SK-N-MC (cell line): ENCODE results near the gene JPH2.

Experiments used
- DNase-seq: peaks from one replicate; pipeline ENCODE4 v3.0.0-alpha.2; 2011; ENCODE audit warnings: low read depth, low spot score
- H3K27ac ChIP-seq: fragments of 200-600 bp; sonication (generic); 2 replicates; pipeline ENCODE4 v1.5.1; 2016; ENCODE audit warnings: mixed run types
- H3K36me3 ChIP-seq: fragments of 200-600 bp; sonication (generic); 2 replicates; pipeline ENCODE4 v1.6.1; 2017; ENCODE audit warnings: antibody characterized with exemption, low read length, mixed read lengths; ENCODE audit not compliant: insufficient read depth
- H3K4me3 ChIP-seq: fragments of 200-600 bp; sonication (generic); 2 replicates; pipeline ENCODE4 v1.5.1; 2016
- H3K9ac ChIP-seq: fragments of 200-600 bp; sonication (generic); 2 replicates; pipeline ENCODE4 v1.8.0; 2017; ENCODE audit warnings: mixed run types, mixed read lengths; ENCODE audit not compliant: insufficient read length
- H3K9me3 ChIP-seq: fragments of 200-600 bp; sonication (generic); 2 replicates; pipeline ENCODE4 v1.6.1; 2017; ENCODE audit warnings: low read depth, mild to moderate bottlenecking, antibody characterized with exemption, low read length, moderate library complexity, mixed read lengths
- EZH2 ChIP-seq: fragments of 200-600 bp; sonication (generic); IDR thresholded peaks from one replicate; pipeline ENCODE4 v1.6.1; 2017; ENCODE audit warnings: antibody characterized with exemption
- FOXP2 ChIP-seq: optimal IDR thresholded peaks from 2 replicates; pipeline ENCODE3; 2011; ENCODE audit warnings: mild to moderate bottlenecking, moderate library complexity; ENCODE audit not compliant: insufficient read depth; ENCODE audit errors: extremely low read length, control extremely low read depth
- POLR2AphosphoS5 ChIP-seq: IDR thresholded peaks from 2 replicates; pipeline ENCODE4 v1.6.1; 2012; ENCODE audit warnings: mild to moderate bottlenecking, low read depth, low read length, borderline replicate concordance

The JPH2 gene

GRCh38 chr20:44166008-44166407, 21.0 kb downstream of the JPH2 start:
- no peak overlapping the region for H3K27ac ChIP-seq
- DNase-seq: no peak
- peak overlapping the region; percentile 33 for H3K4me3 ChIP-seq
- no peaks in the 10 kb centered on the region for H3K36me3 ChIP-seq
- TF ChIP-seq POLR2AphosphoS5: no peak
- TF ChIP-seq EZH2: no peak
- no peak for TF ChIP-seq FOXP2
- H3K9ac ChIP-seq: no peak overlapping the region
- no peaks in the 10 kb centered on the region for H3K9me3 ChIP-seq

DNA sequence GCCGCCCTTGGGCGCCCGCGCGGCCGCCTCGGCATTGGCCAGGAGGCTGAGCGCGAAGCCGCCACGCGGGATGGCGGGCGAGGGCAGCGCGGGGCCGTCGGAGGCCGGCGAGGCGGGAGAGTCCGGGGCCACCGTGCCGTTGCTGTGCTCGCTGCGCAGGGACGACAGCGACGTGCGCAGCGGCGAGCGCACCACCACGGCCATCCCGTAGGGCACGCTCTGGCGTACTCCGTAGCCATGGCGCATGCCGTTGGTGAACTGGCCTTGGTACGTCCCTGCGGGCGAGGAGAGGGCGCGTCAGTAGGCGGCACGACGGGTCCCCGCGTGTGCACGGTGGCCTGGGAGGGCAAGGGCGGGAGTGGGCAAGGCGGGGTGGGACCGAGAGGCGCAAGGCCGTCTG, 26.9 kb downstream of the JPH2 start:
- TF ChIP-seq FOXP2: no peak
- no peak for TF ChIP-seq EZH2
- TF ChIP-seq POLR2AphosphoS5: no peak
- Histone ChIP-seq H3K4me3 (no peak overlapping the region), H3K36me3 (no peaks in the 10 kb centered on the region), H3K9me3 (no peaks in the 10 kb centered on the region), H3K9ac (no peak overlapping the region), H3K27ac (no peak overlapping the region)
- no peak for DNase-seq

GRCh38 chr20:44159711-44160110, 27.3 kb downstream of the JPH2 start:
- TF ChIP-seq POLR2AphosphoS5 (no peak), EZH2 (no peak), FOXP2 (no peak)
- Histone ChIP-seq H3K4me3 (no peak overlapping the region), H3K27ac (no peak overlapping the region), H3K36me3 (no peaks in the 10 kb centered on the region), H3K9me3 (no peaks in the 10 kb centered on the region), H3K9ac (no peak overlapping the region)
- no peak for DNase-seq

DNA sequence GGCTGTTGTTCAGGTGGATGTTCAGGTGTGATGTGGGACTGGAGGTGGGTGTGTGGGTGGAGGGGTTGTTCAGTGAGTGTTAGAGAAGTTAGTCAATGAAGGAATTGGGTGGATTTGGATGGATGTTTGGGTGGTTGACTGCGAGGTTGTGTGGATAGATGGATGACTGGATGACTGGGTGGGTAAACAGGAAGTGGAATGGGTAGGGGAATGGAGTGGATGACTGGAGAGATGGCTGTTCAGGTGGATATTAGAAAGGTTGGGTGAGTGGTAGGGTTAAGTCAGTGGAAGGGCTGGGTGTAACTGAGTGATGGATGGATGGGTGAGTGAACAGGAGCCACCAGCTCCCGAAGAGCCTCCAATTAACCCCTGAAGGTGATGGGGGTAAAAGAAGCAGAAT, 27.9 kb downstream of the JPH2 start:
- H3K27ac ChIP-seq: no peak overlapping the region
- no peak overlapping the region for H3K9ac ChIP-seq
- H3K4me3 ChIP-seq: no peak overlapping the region
- DNase-seq: no peak
- no peaks in the 10 kb centered on the region for H3K9me3 ChIP-seq
- TF ChIP-seq EZH2 (no peak), POLR2AphosphoS5 (no peak), FOXP2 (no peak)
- H3K36me3 ChIP-seq: no peaks in the 10 kb centered on the region

DNA sequence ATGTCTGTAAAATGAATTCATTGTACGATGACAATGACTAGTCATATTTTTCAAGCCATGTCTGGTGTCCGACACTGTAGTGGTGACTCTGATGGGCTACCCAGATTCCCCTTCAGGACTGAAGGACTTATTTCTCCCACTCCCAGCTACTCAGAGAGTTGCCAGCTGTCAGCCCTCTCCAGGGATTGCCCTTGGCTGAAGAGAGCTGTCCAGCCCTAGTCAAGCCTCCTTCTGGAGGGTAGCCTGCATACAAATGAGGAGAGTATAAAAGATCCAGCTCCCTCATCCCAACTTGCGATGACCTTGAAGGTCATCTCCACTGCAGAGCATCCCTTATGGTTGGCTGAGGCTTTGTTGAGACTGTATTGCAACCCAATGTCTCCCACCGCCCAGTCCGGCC, 29.9 kb downstream of the JPH2 start:
- no peak for DNase-seq
- Histone ChIP-seq H3K9ac (no peak overlapping the region), H3K27ac (no peak overlapping the region), H3K9me3 (no peaks in the 10 kb centered on the region), H3K4me3 (no peak overlapping the region), H3K36me3 (no peaks in the 10 kb centered on the region)
- no peak for TF ChIP-seq FOXP2
- TF ChIP-seq EZH2: no peak
- no peak for TF ChIP-seq POLR2AphosphoS5

DNA sequence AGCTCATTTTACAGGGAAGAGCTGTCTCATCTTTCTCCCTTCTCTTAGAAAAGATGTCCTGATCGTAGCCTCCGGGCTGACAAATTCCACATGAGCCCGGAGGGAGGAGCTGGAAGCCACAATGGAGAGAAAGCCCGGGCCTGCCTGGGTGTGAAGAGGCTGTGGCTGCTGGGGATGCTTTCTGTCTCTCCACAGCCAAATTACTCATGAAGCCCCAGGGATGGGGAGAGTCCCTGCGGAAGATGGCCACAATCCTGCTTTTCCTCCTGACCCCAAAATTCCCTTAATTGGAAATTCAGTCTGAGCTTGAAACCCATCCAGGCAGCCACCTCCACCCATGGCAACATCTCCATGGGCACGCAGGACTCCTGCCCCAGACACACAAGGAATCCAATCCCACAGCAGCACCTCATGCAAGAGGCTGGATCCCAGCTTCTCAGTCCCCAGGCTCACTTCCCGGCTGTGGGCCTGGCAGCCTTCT, 32.4 kb downstream of the JPH2 start:
- DNase-seq: no peak
- Histone ChIP-seq H3K4me3 (no peak overlapping the region), H3K9me3 (no peaks in the 10 kb centered on the region), H3K9ac (no peak overlapping the region), H3K27ac (no peak overlapping the region), H3K36me3 (no peaks in the 10 kb centered on the region)
- TF ChIP-seq POLR2AphosphoS5: no peak
- no peak for TF ChIP-seq FOXP2
- no peak for TF ChIP-seq EZH2

DNA sequence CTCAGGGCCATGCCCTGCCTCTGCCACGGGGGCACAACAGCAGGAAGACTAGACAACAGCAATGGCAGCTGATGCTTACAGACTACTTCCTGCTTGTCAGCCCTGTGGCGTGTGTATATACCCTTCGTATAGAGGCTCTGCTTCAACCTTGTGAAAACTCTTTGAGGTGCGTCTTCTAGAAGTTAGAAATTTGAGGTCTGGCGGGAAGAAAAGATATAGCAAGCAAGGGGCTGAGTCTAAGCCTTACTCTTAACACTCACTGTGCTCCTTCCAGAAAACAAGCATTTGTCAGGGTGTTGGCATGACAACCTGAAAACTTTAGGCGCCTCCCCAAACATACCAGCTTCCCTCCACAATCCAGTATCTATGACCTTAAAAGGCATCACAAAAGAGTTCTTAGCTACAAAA, 33.3 kb downstream of the JPH2 start:
- Histone ChIP-seq H3K4me3 (no peak overlapping the region), H3K27ac (no peak overlapping the region), H3K36me3 (no peaks in the 10 kb centered on the region), H3K9me3 (no peaks in the 10 kb centered on the region), H3K9ac (no peak overlapping the region)
- no peak for DNase-seq
- TF ChIP-seq FOXP2: no peak
- TF ChIP-seq POLR2AphosphoS5: no peak
- TF ChIP-seq EZH2: no peak

- Histone ChIP-seq H3K4me3 (no peak overlapping the region), H3K27ac (no peak overlapping the region), H3K9me3 (no peaks in the 10 kb centered on the region), H3K9ac (no peak overlapping the region), H3K36me3 (no peaks in the 10 kb centered on the region)
- DNase-seq: no peak
- no peak for TF ChIP-seq FOXP2
- TF ChIP-seq POLR2AphosphoS5: no peak
- no peak for TF ChIP-seq EZH2
Measured at GRCh38 chr20:44151621-44152416, 35.2 kb downstream of the JPH2 start.

DNA sequence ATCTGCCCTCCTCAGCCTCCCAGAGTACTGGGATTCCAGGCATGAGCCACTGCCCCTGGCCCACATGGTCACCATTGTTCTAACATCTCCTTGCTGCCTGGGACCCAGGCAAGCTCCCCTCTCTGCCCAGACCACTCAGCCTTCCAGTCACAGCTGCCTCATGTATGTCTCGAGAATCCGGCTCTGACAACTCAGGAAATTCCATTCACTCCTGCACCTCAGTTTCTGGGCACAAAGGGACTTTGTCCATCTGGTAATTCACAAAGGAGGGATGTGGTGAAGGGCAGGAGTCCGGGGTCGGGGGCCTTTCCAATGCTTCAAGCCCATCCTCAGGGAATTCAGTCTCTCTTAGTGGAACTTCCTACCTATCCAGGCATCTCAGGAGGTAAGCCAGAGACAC, 40.7 kb downstream of the JPH2 start:
- TF ChIP-seq EZH2: no peak
- no peak overlapping the region for H3K9ac ChIP-seq
- H3K4me3 ChIP-seq: no peak overlapping the region
- no peaks in the 10 kb centered on the region for H3K36me3 ChIP-seq
- H3K9me3 ChIP-seq: no peaks in the 10 kb centered on the region
- no peak for DNase-seq
- no peak overlapping the region for H3K27ac ChIP-seq
